HepG2 (cell line): Measurements from ENCODE around the gene SEMA3B. TPM values are rescaled to one million over a fixed set of nuclear protein-coding genes. Genes with fewer than 3 reads are reported as not detected.

ENCODE experiments used
- EEA1 ChIP-seq: sonication (generic); formaldehyde crosslinking; IDR thresholded peaks from 2 replicates; pipeline ENCODE4 v1.5.1; 2020; ENCODE audit warnings: mild to moderate bottlenecking, missing genetic modification reagents, borderline replicate concordance
- FOXA1 ChIP-seq, 2 experiments: fragments of 450-650 bp in 1 of 2; sonication (generic) in 1 of 2; formaldehyde crosslinking in 1 of 2; IDR thresholded peaks; 2 replicates each; pipeline versions ENCODE4 v1.4.0 to v1.6.1; 2016 to 2020; ENCODE audit warnings: missing genetic modification reagents in 1 of 2
- GABPA ChIP-seq, 2 experiments: IDR thresholded peaks; 2 replicates each; pipeline ENCODE4 v1.6.1; 2011 to 2016; ENCODE audit warnings: low read depth in 2 of 2, low read length in 1 of 2, missing biosample characterization in 1 of 2, missing genetic modification characterization in 1 of 2
- GPN1 ChIP-seq: sonication (generic); formaldehyde crosslinking; IDR thresholded peaks from 2 replicates; pipeline ENCODE4 v1.5.1; 2020; ENCODE audit warnings: missing genetic modification reagents, borderline replicate concordance
- HMGXB3 ChIP-seq: sonication (generic); formaldehyde crosslinking; IDR thresholded peaks from 2 replicates; pipeline ENCODE4 v1.4.0; 2020; ENCODE audit warnings: missing genetic modification reagents, borderline replicate concordance
- KDM1A ChIP-seq: IDR thresholded peaks from 2 replicates; pipeline ENCODE4 v1.6.1; 2016; ENCODE audit warnings: missing compliant biosample characterization
- NFE2L2 ChIP-seq: fragments of 150-350 bp; IDR thresholded peaks from 2 replicates; pipeline ENCODE4 v1.6.1; 2014; ENCODE audit warnings: low read length
- SMAD3 ChIP-seq: sonication (generic); formaldehyde crosslinking; IDR thresholded peaks from 2 replicates; pipeline ENCODE4 v1.4.0; 2020; ENCODE audit warnings: missing genetic modification reagents
- YEATS4 ChIP-seq: sonication (generic); formaldehyde crosslinking; IDR thresholded peaks from 2 replicates; pipeline ENCODE4 v1.4.0; 2020; ENCODE audit warnings: missing genetic modification reagents, borderline replicate concordance
- ZMAT5 ChIP-seq: sonication (generic); formaldehyde crosslinking; IDR thresholded peaks from 2 replicates; pipeline ENCODE4 v1.5.0; 2020; ENCODE audit warnings: mild to moderate bottlenecking, low read depth, missing genetic modification reagents, borderline replicate concordance
- ZNF12 ChIP-seq: sonication (generic); formaldehyde crosslinking; IDR thresholded peaks from 2 replicates; pipeline ENCODE4 v1.5.0; 2020; ENCODE audit warnings: missing genetic modification reagents
- ZNF234 ChIP-seq: sonication (generic); formaldehyde crosslinking; conservative IDR thresholded peaks from 2 replicates; pipeline ENCODE4 v1.5.1; 2020; ENCODE audit warnings: mild to moderate bottlenecking, missing genetic modification reagents
- ZNF350 ChIP-seq: sonication (generic); formaldehyde crosslinking; IDR thresholded peaks from 2 replicates; pipeline ENCODE4 v1.4.0; 2020; ENCODE audit warnings: mild to moderate bottlenecking, low read depth, missing genetic modification reagents, borderline replicate concordance
- ZNF687 ChIP-seq: sonication (generic); formaldehyde crosslinking; IDR thresholded peaks from 2 replicates; pipeline ENCODE4 v1.5.1; 2020; ENCODE audit warnings: mild to moderate bottlenecking, missing genetic modification reagents, moderate library complexity
- ZNF740 ChIP-seq: sonication (generic); formaldehyde crosslinking; IDR thresholded peaks from 2 replicates; pipeline ENCODE4 v1.4.0; 2020; ENCODE audit warnings: missing genetic modification reagents
- ZNF777 ChIP-seq: sonication (generic); formaldehyde crosslinking; IDR thresholded peaks from 2 replicates; pipeline ENCODE4 v1.4.0; 2020; ENCODE audit warnings: missing genetic modification reagents
- polyA plus RNA-seq, 8 experiments: library from polyadenylated mRNA; depleted of rRNA in 3 of 8; stranded (reverse) in 7 of 8; unstranded in 1 of 8; fragments of >200 nt; fragmentation: Illumina TruSeq in 4 of 8; extraction: Trizol in 4 of 8; gene quantifications; 2 replicates each; pipeline versions ENCODE4 v1.2.1 to v1.2.3, GENCODE V29; 2011 to 2016; ENCODE audit warnings: low read depth in 4 of 8, missing spikeins in 1 of 8, mixed read lengths in 1 of 8; ENCODE audit not compliant: insufficient read depth in 1 of 8
- total RNA-seq, 5 experiments: library from RNA; depleted of rRNA; stranded (reverse); fragments of >200 nt; fragmentation: Illumina TruSeq; extraction: Trizol; gene quantifications; 2 replicates each; pipeline ENCODE4 v1.2.3, GENCODE V29; 2016; ENCODE audit warnings: low read depth in 1 of 5

The SEMA3B gene
- total and polyA plus RNA-seq, 2 of the 13 experiments (the other 11 are each of a cell fraction or from before 2014, with no cell fraction given), result 93.2 to 158 TPM

GRCh38 chr3:50235716-50236483 lies 33.0 kb upstream of the SEMA3B start, which contains the start of gene GNAI2 (continued):
- TF ChIP-seq ZNF777 (CRISPR knock-in tag) (peak; percentile 82), SMAD3 (CRISPR knock-in tag) (no peak), HMGXB3 (CRISPR knock-in tag) (no peak), ZNF350 (CRISPR knock-in tag) (no peak), ZNF12 (CRISPR knock-in tag) (no peak), ZMAT5 (CRISPR knock-in tag) (no peak), EEA1 (CRISPR knock-in tag) (no peak), ZNF687 (CRISPR knock-in tag) (peak; percentile 66), FOXA1 (IDR thresholded peaks at IDR 0.05) (no peak), FOXA1 (CRISPR knock-in tag; IDR thresholded peaks at IDR 0.05) (no peak), YEATS4 (CRISPR knock-in tag) (no peak; the same call in 1 of the 2 replicates), KDM1A (no peak), GABPA (IDR thresholded peaks at IDR 0.05; ENCODE audit: low read depth, low read length) (peak; percentile 28), GABPA (CRISPR knock-in tag; IDR thresholded peaks at IDR 0.05; ENCODE audit: low read depth) (peak; percentile 74), ZNF234 (CRISPR knock-in tag) (no peak), GPN1 (CRISPR knock-in tag) (no peak), NFE2L2 (no peak), ZNF740 (CRISPR knock-in tag) (no peak)
